ENCODE data around the gene TCF23. TPM values are rescaled to one million over a fixed set of nuclear protein-coding genes. Genes with fewer than 3 reads are reported as not detected.

TCF23 gene
- total and polyA plus RNA-seq, 2 of the 8 experiments (the other 6 are each of a cell fraction or from before 2014, with no cell fraction given), result 0.02 TPM; not detected in 1

DNA sequence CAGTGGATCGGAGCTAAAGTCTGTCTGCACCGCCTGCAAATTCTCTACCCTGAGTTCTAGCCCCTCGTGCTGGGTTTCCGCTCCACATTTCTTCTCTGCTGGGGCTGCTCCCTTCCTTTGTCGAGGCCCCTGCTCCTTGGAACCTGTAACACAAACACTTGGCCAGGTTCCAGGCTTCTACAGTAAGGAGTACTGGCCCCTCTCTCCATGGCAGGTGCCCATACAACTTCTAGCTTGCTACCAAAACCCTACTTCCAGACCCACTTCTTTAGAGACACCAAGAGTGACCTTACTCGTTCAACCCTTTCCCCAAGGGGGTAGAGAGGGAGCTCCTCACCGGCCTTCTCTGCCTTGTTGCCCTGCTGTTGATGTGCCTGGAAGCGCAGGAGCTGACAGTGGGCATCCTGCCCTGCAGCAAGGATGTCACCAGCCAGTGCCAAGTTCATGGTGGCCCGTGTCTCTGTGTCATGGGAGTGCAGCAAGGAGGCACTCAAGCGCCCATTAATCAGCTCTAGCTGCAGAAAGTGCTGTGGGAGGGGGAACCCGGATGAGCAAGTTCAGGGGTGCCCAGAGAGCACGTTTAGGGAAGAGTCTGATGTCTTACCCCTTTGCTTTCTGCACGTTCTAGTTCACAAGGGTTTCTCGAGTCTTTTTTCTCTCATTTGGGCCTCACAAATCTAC is 15.5 kb upstream of the TCF23 start:
- H3K4me2 ChIP-seq (ENCODE audit: insufficient read depth in 1 of 2, low read depth in 2 of 2, low read length in 2 of 2), result peak overlapping the region; percentile 61 to 77
- peaks cover 2 to 26% (median 16%) of the 10 kb centered on the region in 4 experiments; a peak in 6 of 8 replicates for H3K36me3 ChIP-seq (ENCODE audit: control insufficient read depth in 2 of 4, insufficient read depth in 4 of 4, low read length in 3 of 4)
- no peak overlapping the region for H3K27ac ChIP-seq (ENCODE audit: low read depth, low read length)
- DNase-seq (ENCODE audit: low read depth in 1 of 2, low spot score in 2 of 2) (no peak), FAIRE-seq (no peak)
- no peak overlapping the region for H2BK20ac ChIP-seq (ENCODE audit: low read length)
- H3K79me2 ChIP-seq (ENCODE audit: control insufficient read depth in 1 of 2, insufficient read depth in 2 of 2, low read length in 2 of 2), result peaks cover 0 to 15% of the 10 kb centered on the region in 2 experiments; a peak in 2 of 4 replicates
- no peak overlapping the region for H3K18ac ChIP-seq (ENCODE audit: extremely low read depth, low read length)
- no peak overlapping the region for H3K23ac ChIP-seq (ENCODE audit: insufficient read length)
- 68% methylated on average over 14 of the region's 14 CpGs; no CpG with 5 or more reads in 1 of the 2 experiments for WGBS, 2 experiments (ENCODE audit: extremely low coverage in 1 of 2, insufficient coverage in 1 of 2, insufficient read length in 1 of 2, insufficient replicate concordance in 2 of 2, low coverage in 1 of 2, low lambda C conversion rate in 2 of 2, missing lambda C conversion rate in 1 of 2)
- no peak overlapping the region for H2BK120ac ChIP-seq (replicated peaks; ENCODE audit: low read depth, low read length)
- no peak overlapping the region for H4K5ac ChIP-seq (ENCODE audit: insufficient read length, low read depth, low read length)
- H3K79me1 ChIP-seq (ENCODE audit: low read depth, low read length), result peaks cover 4% of the 10 kb centered on the region
- peak overlapping the region in 3 of 4 experiments; percentile 40 to 69 (median 55); a peak in 6 of 7 replicates for H3K9ac ChIP-seq (replicated peaks in 1 of 4; ENCODE audit: extremely low read depth in 1 of 4, low read depth in 3 of 4, low read length in 3 of 4)
- H3K4me3 ChIP-seq (ENCODE audit: extremely low read depth in 1 of 4, insufficient read depth in 2 of 4, low read depth in 3 of 4, low read length in 4 of 4), result peak overlapping the region; percentile 68 to 91 (median 88)
- H2BK12ac ChIP-seq (ENCODE audit: low read depth, low read length), result no peak overlapping the region
- H3K4ac ChIP-seq (replicated peaks; ENCODE audit: insufficient read length, low read depth, low read length), result no peak overlapping the region
- H2AFZ ChIP-seq (ENCODE audit: low read length), result no peak overlapping the region; the same call in 1 of the 2 replicates
- H3K23me2 ChIP-seq (ENCODE audit: low read depth, low read length), result peaks cover 2% of the 10 kb centered on the region; the same call in 1 of the 2 replicates
- POLR2A ChIA-PET (ENCODE audit: partially characterized antibody), result interaction anchor here (0.6 to 2.3 kb wide), 21 partner anchors 7 to 113 kb away, joined by 3 to 24 read pairs (median 3); partner anchors contain the start of genes ABHD1, ATRAID, CAD and CGREF1
- peak overlapping the region; percentile 35; the same call in 1 of the 2 replicates for H2BK5ac ChIP-seq (ENCODE audit: low read depth, low read length)
- no peak overlapping the region for H3K14ac ChIP-seq (ENCODE audit: insufficient read length)
- H4K91ac ChIP-seq (replicated peaks; ENCODE audit: insufficient read length, low read length), result no peak overlapping the region
- no peak overlapping the region for H2AK5ac ChIP-seq (ENCODE audit: low read depth, low read length)
- no peak overlapping the region for H4K8ac ChIP-seq (ENCODE audit: extremely low read depth, insufficient read depth, low read length)
- H3K9me3 ChIP-seq (ENCODE audit: insufficient read depth in 2 of 2, low read depth in 1 of 2, low read length in 1 of 2), result no peaks in the 10 kb centered on the region
- peaks cover 8 to 14% of the 10 kb centered on the region in 2 experiments for H4K20me1 ChIP-seq (replicated peaks in 1 of 2; ENCODE audit: control insufficient read depth in 1 of 2, insufficient read depth in 2 of 2, low read length in 2 of 2)
- TF ChIP-seq, protein P1, sequence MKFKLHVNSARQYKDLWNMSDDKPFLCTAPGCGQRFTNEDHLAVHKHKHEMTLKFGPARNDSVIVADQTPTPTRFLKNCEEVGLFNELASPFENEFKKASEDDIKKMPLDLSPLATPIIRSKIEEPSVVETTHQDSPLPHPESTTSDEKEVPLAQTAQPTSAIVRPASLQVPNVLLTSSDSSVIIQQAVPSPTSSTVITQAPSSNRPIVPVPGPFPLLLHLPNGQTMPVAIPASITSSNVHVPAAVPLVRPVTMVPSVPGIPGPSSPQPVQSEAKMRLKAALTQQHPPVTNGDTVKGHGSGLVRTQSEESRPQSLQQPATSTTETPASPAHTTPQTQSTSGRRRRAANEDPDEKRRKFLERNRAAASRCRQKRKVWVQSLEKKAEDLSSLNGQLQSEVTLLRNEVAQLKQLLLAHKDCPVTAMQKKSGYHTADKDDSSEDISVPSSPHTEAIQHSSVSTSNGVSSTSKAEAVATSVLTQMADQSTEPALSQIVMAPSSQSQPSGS (IDR thresholded peaks at IDR 0.05; ENCODE audit: low read length), result no peak
- TF ChIP-seq SP4 (IDR thresholded peaks at IDR 0.05; ENCODE audit: low read length), result peak; percentile 11; the same call in 1 of the 2 replicates
- no peak overlapping the region for H2BK15ac ChIP-seq (ENCODE audit: low read length)
- H3K4me1 ChIP-seq (replicated peaks in 1 of 4; ENCODE audit: control insufficient read depth in 3 of 4, insufficient read depth in 4 of 4, low read length in 3 of 4), result peaks cover 0 to 4% (median 3%) of the 10 kb centered on the region in 4 experiments; a peak in 5 of 7 replicates
- CTCF ChIA-PET (ENCODE audit: partially characterized antibody), result interaction anchor here (0.6 to 4.3 kb wide), 43 partner anchors 9 to 170 kb away, joined by 3 to 38 read pairs (median 5); partner anchors contain the start of genes ABHD1, ATRAID, CGREF1 and KHK
- H3K27me3 ChIP-seq (replicated peaks in 1 of 4; ENCODE audit: control insufficient read depth in 3 of 4, extremely low read depth in 1 of 4, insufficient read depth in 3 of 4, low read length in 3 of 4), result no peaks in the 10 kb centered on the region
- no peak overlapping the region for H3K56ac ChIP-seq (replicated peaks; ENCODE audit: insufficient read length, low read depth, low read length)
